HUES6 (cell line): ENCODE measurements around the gene GNG7.
A peak's percentile ranks its signal among the peaks of the same experiment; 100 is the strongest.

Experiments used
- H3K27ac ChIP-seq: 2 replicates; pipeline ENCODE4 v1.7.0; 2013; ENCODE audit warnings: low read depth, mild to moderate bottlenecking, low read length, inconsistent platforms
- H3K27me3 ChIP-seq: 2 replicates; pipeline ENCODE4 v1.6.1; 2013; ENCODE audit warnings: low read length; ENCODE audit not compliant: control insufficient read depth, insufficient read depth
- H3K36me3 ChIP-seq: 2 replicates; pipeline ENCODE4 v1.6.1; 2013; ENCODE audit warnings: low read length; ENCODE audit not compliant: control insufficient read depth, insufficient read depth
- H3K4me1 ChIP-seq: 2 replicates; pipeline ENCODE4 v1.6.1; 2013; ENCODE audit warnings: low read length; ENCODE audit not compliant: control insufficient read depth, insufficient read depth
- H3K4me3 ChIP-seq: 2 replicates; pipeline ENCODE4 v1.5.1; 2013; ENCODE audit warnings: low read depth, low read length
- H3K9ac ChIP-seq: one replicate; pipeline ENCODE4 v1.6.1; 2013; ENCODE audit warnings: mild to moderate bottlenecking, low read length
- H3K9me3 ChIP-seq: 2 replicates; pipeline ENCODE4 v1.6.1; 2013; ENCODE audit warnings: low read depth, low read length; ENCODE audit not compliant: control insufficient read depth, insufficient read depth

Gene GNG7

GRCh38 chr19:2462635-2463421 is 239.7 kb downstream of the GNG7 start:
- no peaks in the 10 kb centered on the region for H3K36me3 ChIP-seq
- H3K9me3 ChIP-seq: no peaks in the 10 kb centered on the region
- no peaks in the 10 kb centered on the region for H3K27me3 ChIP-seq
- H3K4me3 ChIP-seq: peak overlapping the region; percentile 63
- H3K9ac ChIP-seq: peak overlapping the region; percentile 73
- peak overlapping the region; percentile 68; the same call in 1 of the 2 replicates for H3K27ac ChIP-seq
- peaks cover 2% of the 10 kb centered on the region; the same call in 1 of the 2 replicates for H3K4me1 ChIP-seq

- H3K9me3 ChIP-seq: no peaks in the 10 kb centered on the region
- peak overlapping the region; percentile 73 for H3K9ac ChIP-seq
- peak overlapping the region; percentile 63 for H3K4me3 ChIP-seq
- H3K27ac ChIP-seq: peak overlapping the region; percentile 65; the same call in 1 of the 2 replicates
- H3K4me1 ChIP-seq: peaks cover 4% of the 10 kb centered on the region; the same call in 1 of the 2 replicates
- H3K27me3 ChIP-seq: no peaks in the 10 kb centered on the region
- H3K36me3 ChIP-seq: no peaks in the 10 kb centered on the region
Measured at GRCh38 chr19:2461751-2462634, 240.5 kb downstream of the GNG7 start.
